Ovary (tissue), 9 donors: ENCODE results near the gene VAV3. TPM values are rescaled to one million over a fixed set of nuclear protein-coding genes. Genes with fewer than 3 reads are reported as not detected.

Experiments
- DNase-seq, 5 donors: peaks; one replicate each; pipeline ENCODE4 v3.0.0-alpha.2; 2019 to 2020
- H3K27ac ChIP-seq, 2 donors: fragments of 200-600 bp; one replicate each; pipeline versions ENCODE4 v1.5.1 to v1.8.0; 2019 to 2022
- H3K27me3 ChIP-seq: fragments of 200-600 bp; one replicate; pipeline ENCODE4 v1.8.0; 2022
- H3K36me3 ChIP-seq: fragments of 200-600 bp; sonication (generic); one replicate; pipeline ENCODE4 v1.5.1; 2019
- H3K4me1 ChIP-seq: one replicate; pipeline ENCODE4 v1.8.1; 2013; ENCODE audit warnings: mild to moderate bottlenecking, moderate library complexity; ENCODE audit not compliant: insufficient read depth
- H3K4me3 ChIP-seq: fragments of 200-600 bp; sonication (generic); one replicate; pipeline ENCODE4 v1.5.1; 2017
- H3K9me3 ChIP-seq, 2 donors: fragments of 200-600 bp in 1 of 2; sonication (generic) in 1 of 2; one replicate each; pipeline versions ENCODE4 v1.5.1 to v1.8.1; 2013 to 2019; ENCODE audit warnings: mild to moderate bottlenecking in 1 of 2, moderate library complexity in 1 of 2
- EP300 ChIP-seq: sonication (generic); formaldehyde crosslinking; IDR thresholded peaks from one replicate; pipeline ENCODE4 v1.6.1; 2017; ENCODE audit warnings: antibody characterized with exemption
- POLR2A ChIP-seq: fragments of 450-650 bp; IDR thresholded peaks from one replicate; pipeline ENCODE4 v1.6.1; 2017; ENCODE audit warnings: antibody characterized with exemption, mild to moderate bottlenecking, moderate library complexity
- whole genome bisulfite sequencing, 3 donors: extraction: QIAGEN DNeasy Blood & Tissue Kit in 1 of 3; methylation state at CpG; one replicate each; pipeline versions ENCODE4 v1.1.5 to v1.1.7; 2013 to 2017; 5-methylcytosine and 5-hydroxymethylcytosine counted together
- intact Hi-C, 4 donors: fragments of 100-400 bp; cut with DNase I; formaldehyde crosslinking; loops; one replicate each; pipeline versions ENCODE4 v1.11.0 to v1.15.1; 2022 to 2023
- polyA plus RNA-seq, 2 donors: library from polyadenylated mRNA; stranded (reverse); fragments of 200-250 nt in 1 of 2; fragments of 350-450 nt in 1 of 2; fragmentation: Illumina TruSeq in 1 of 2; extraction: RNeasy Lipid Tissue Mini Kit (QIAGEN cat#74804) in 1 of 2; gene quantifications; one replicate each; pipeline ENCODE4 v1.2.3, GENCODE V29; 2013 to 2014
- total RNA-seq, 7 donors: library from RNA; depleted of rRNA in 2 of 7; stranded (reverse); fragments of >200 nt in 2 of 7; fragmentation: NEBNext Ultra II Directional in 3 of 7; extraction: Animal tissue kit (Norgen Biotek cat#: 25700) in 3 of 7; gene quantifications; one replicate each; pipeline versions ENCODE4 v1.1.0 to v1.2.4, GENCODE V29; 2016 to 2023
- TF ChIP-seq, protein P1 (sequence below), 3 donors: fragments of 450-650 bp in 2 of 3; fragments of 200-600 bp in 1 of 3; IDR thresholded peaks; one replicate each; pipeline versions ENCODE4 v1.5.1 to v1.8.0; 2016 to 2022; ENCODE audit warnings: antibody characterized with exemption in 3 of 3, mild to moderate bottlenecking in 1 of 3
- donor health status: DM: no; HTN: no; CAD: no; lungs with moderate emphysema.
- donor health status: DM: no; HTN: no; CAD: no.
- donor health status: Bipolar disorder and iron deficiency.
- donor health status: DM: yes; HTN: yes; CAD: no.
- donor health status: DM: no; HTN: no; CAD: no.
- donor health status: DM: yes; HTN: yes; CAD: no.

VAV3 gene
- total and polyA plus RNA-seq, 9 donors, result 0.78 to 7.4 (median 1.5) TPM

DNA sequence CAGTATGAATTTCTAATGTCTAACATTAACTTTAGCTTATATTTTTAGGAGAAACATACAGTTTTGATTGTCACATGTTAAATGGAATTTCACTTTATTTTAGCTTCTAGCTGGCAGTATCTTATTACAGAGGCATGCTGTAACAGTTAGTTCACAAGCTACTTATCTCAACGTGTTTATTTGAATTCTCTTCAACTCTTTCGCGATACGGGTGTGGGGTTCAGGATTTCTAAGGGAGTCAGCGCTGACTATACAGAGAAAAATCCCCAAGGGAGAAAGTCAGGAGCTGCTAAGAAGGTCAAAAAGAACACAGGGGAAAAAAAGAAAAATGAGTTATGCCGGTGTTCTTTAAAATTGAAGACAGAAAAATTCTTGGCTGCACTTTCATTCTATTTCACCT lies 296.2 kb downstream of the VAV3 start:
- Histone ChIP-seq H3K27me3 (no peaks in the 10 kb centered on the region), H3K27ac (no peak overlapping the region), H3K4me1 (no peaks in the 10 kb centered on the region), H3K36me3 (no peaks in the 10 kb centered on the region), H3K9me3 (no peaks in the 10 kb centered on the region), H3K4me3 (no peak overlapping the region)
- no peak for DNase-seq
- 10 to 12% (median 11%) methylated on average over 6 of the region's 6 CpGs for WGBS, 3 donors
- intact Hi-C loops, result no loop called here
- TF ChIP-seq, protein P1, sequence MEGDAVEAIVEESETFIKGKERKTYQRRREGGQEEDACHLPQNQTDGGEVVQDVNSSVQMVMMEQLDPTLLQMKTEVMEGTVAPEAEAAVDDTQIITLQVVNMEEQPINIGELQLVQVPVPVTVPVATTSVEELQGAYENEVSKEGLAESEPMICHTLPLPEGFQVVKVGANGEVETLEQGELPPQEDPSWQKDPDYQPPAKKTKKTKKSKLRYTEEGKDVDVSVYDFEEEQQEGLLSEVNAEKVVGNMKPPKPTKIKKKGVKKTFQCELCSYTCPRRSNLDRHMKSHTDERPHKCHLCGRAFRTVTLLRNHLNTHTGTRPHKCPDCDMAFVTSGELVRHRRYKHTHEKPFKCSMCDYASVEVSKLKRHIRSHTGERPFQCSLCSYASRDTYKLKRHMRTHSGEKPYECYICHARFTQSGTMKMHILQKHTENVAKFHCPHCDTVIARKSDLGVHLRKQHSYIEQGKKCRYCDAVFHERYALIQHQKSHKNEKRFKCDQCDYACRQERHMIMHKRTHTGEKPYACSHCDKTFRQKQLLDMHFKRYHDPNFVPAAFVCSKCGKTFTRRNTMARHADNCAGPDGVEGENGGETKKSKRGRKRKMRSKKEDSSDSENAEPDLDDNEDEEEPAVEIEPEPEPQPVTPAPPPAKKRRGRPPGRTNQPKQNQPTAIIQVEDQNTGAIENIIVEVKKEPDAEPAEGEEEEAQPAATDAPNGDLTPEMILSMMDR (IDR thresholded peaks at IDR 0.05), result no peak
- TF ChIP-seq POLR2A, result no peak
- no peak for TF ChIP-seq EP300

DNA sequence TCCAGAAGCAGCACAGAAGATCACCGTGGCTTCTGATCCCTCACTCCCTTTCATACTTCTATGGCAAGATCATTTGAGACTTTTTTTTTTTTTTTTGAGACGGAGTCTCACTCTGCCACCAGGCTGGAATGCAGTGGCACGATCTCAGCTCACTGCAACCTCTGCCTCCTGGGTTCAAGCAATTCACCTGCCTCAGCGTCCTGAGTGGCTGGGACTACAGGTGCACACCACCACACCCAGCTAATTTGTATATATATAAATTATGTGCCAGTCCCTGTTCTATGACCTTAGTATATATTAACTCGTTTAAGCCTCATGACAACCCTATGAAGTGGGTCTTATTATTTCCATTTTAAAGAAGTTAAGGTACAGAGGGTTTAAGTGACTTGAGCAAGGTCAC lies 298.5 kb downstream of the VAV3 start:
- intact Hi-C loops, result no loop called here
- no peak overlapping the region for H3K27ac ChIP-seq
- H3K4me3 ChIP-seq, result no peak overlapping the region
- H3K27me3 ChIP-seq, result no peaks in the 10 kb centered on the region
- no peaks in the 10 kb centered on the region for H3K4me1 ChIP-seq
- WGBS, 3 donors, result 71 to 85% (median 77%) methylated on average over 5 of the region's 5 CpGs
- H3K9me3 ChIP-seq, result no peaks in the 10 kb centered on the region
- H3K36me3 ChIP-seq, result no peaks in the 10 kb centered on the region
- no peak for TF ChIP-seq POLR2A
- no peak for TF ChIP-seq EP300
- TF ChIP-seq, protein P1 (IDR thresholded peaks at IDR 0.05), result no peak
- DNase-seq, result no peak

DNA sequence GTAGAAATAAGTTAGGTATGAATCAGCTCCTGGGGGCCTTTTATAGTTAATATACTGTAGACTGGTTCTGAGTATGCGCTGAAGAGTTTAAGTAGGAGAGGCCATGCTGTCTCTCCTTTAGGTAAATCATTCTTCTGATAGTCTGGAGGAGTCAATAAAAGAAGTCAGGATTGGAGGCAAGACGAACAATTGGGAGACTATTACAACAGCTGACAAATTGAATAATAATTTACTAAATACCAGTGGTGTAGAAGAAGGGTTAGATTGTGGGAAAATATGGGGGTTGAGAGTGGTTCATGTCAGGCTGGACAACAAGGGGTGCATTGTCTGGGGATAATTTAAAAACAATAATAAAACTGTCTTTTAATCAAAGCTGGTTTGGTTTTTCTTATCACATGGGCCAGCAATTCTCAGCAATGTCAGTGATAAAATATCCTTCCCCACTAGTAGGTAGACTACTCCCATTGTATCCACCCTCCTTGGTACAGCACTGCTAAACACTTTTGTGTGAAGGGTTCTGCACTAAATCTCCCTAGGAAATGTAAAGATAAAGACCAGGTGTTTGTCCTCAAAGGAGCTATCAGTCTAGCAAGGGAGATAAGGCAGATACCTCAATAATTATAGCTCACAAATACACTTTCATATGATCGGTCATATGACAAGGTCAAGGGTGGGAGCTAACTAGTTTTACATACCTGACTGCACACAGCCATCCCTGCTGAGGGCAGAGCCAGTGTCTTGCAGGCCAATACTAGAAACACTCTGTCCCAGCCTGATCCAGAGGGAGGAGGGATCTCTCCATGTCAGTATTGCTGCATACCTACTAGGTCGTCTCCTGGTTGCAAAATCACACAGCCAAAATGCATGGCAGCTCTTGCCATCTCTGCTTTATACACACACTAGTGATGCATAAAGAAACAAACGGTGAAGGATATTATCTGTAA lies 299.7 kb downstream of the VAV3 start:
- WGBS, 3 donors, result 35 to 41% (median 36%) methylated on average over 5 of the region's 5 CpGs
- no peak for DNase-seq
- H3K4me3 ChIP-seq, result no peak overlapping the region
- H3K36me3 ChIP-seq, result no peaks in the 10 kb centered on the region
- H3K9me3 ChIP-seq, result no peaks in the 10 kb centered on the region
- TF ChIP-seq POLR2A (no peak), EP300 (no peak)
- TF ChIP-seq, protein P1 (IDR thresholded peaks at IDR 0.05), result no peak
- intact Hi-C loops, result no loop called here
- H3K27me3 ChIP-seq, result no peaks in the 10 kb centered on the region
- no peak overlapping the region for H3K27ac ChIP-seq
- H3K4me1 ChIP-seq, result no peaks in the 10 kb centered on the region

DNA sequence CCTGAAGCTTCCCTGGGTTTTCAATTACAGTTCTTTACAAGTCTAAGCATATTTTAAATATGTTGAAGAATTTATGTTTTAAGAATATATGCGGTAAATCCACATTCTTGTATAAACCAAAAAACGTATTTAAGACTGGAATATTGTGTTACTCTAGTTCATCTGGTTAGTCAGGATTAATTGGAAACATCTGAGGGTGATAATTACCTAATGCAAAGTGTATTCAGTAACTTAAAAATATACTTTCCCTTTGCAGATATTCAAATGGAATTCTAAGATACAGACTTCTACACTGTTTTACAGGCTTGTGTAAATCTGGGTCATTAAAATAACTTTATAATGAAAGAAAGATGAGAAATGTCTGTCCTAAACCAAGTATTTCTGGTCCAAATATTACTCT lies 302.0 kb downstream of the VAV3 start:
- no peaks in the 10 kb centered on the region for H3K27me3 ChIP-seq
- WGBS, 3 donors, result 58 to 62% (median 60%) methylated on average over 2 of the region's 2 CpGs
- no peaks in the 10 kb centered on the region for H3K9me3 ChIP-seq
- H3K36me3 ChIP-seq, result no peaks in the 10 kb centered on the region
- H3K4me1 ChIP-seq, result no peaks in the 10 kb centered on the region
- intact Hi-C loops, result no loop called here
- H3K4me3 ChIP-seq, result no peak overlapping the region
- TF ChIP-seq, protein P1 (IDR thresholded peaks at IDR 0.05), result no peak
- TF ChIP-seq POLR2A, result no peak
- TF ChIP-seq EP300, result no peak
- DNase-seq, result no peak
- H3K27ac ChIP-seq, result no peak overlapping the region
